Smooth muscle cell (in vitro differentiated cells): ENCODE results near the gene RNF166. TPM values are rescaled to one million over a fixed set of nuclear protein-coding genes. Genes with fewer than 3 reads are reported as not detected.

Experiments
- DNase-seq: peaks from one replicate; lab custom pipeline; 2025; ENCODE audit not compliant: unreplicated experiment; lab: John Stamatoyannopoulos, UW
- H2AFZ ChIP-seq: fragments of 200-600 bp; sonication (generic); 2 replicates; pipeline ENCODE4 v1.6.0; 2016; ENCODE audit warnings: antibody characterized with exemption, low read depth, mild to moderate bottlenecking
- H3F3A ChIP-seq: fragments of 200-600 bp; sonication (generic); 2 replicates; pipeline ENCODE4 v1.6.0; 2017; ENCODE audit warnings: antibody characterized with exemption, low read depth
- H3K27ac ChIP-seq: fragments of 200-600 bp; sonication (generic); 2 replicates; pipeline ENCODE4 v1.5.1; 2016; ENCODE audit warnings: low read depth, mild to moderate bottlenecking
- H3K27me3 ChIP-seq: fragments of 200-600 bp; sonication (generic); 2 replicates; pipeline ENCODE4 v1.6.1; 2016; ENCODE audit warnings: low read depth, mild to moderate bottlenecking
- H3K36me3 ChIP-seq: fragments of 200-600 bp; sonication (generic); 2 replicates; pipeline ENCODE4 v1.5.1; 2016; ENCODE audit warnings: low read depth
- H3K4me1 ChIP-seq: fragments of 200-600 bp; sonication (generic); 2 replicates; pipeline ENCODE4 v1.5.1; 2016; ENCODE audit warnings: low read depth
- H3K4me2 ChIP-seq: fragments of 200-600 bp; sonication (generic); 2 replicates; pipeline ENCODE4 v1.6.0; 2016; ENCODE audit warnings: mild to moderate bottlenecking
- H3K4me3 ChIP-seq: fragments of 200-600 bp; sonication (generic); 2 replicates; pipeline ENCODE4 v1.5.1; 2016; ENCODE audit warnings: mild to moderate bottlenecking
- H3K79me2 ChIP-seq: fragments of 200-600 bp; sonication (generic); 2 replicates; pipeline ENCODE4 v1.6.0; 2016; ENCODE audit warnings: low read depth, mild to moderate bottlenecking
- H3K9ac ChIP-seq: fragments of 200-600 bp; sonication (generic); 2 replicates; pipeline ENCODE4 v1.6.0; 2016; ENCODE audit warnings: low read depth
- H3K9me3 ChIP-seq: fragments of 200-600 bp; sonication (generic); replicated peaks from 2 replicates; pipeline ENCODE4 v1.5.1; 2016; ENCODE audit warnings: low read depth
- H4K20me1 ChIP-seq: fragments of 200-600 bp; sonication (generic); 2 replicates; pipeline ENCODE4 v1.6.0; 2016; ENCODE audit warnings: low read depth
- WGBS: methylation state at CpG from one replicate; pipeline ENCODE4 v1.1.7; 2016; ENCODE audit warnings: low lambda C conversion rate; 5-methylcytosine and 5-hydroxymethylcytosine counted together
- polyA plus RNA-seq: library from polyadenylated mRNA; unstranded; fragments of >200 nt; fragmentation: Nextera tagmentation; extraction: Ambion mirVana; gene quantifications from 2 replicates; pipeline ENCODE4 v1.2.1, GENCODE V29; 2016
- total RNA-seq: library from RNA; depleted of rRNA; stranded (reverse); fragments of >200 nt; gene quantifications from 2 replicates; pipeline ENCODE4 v1.2.3, GENCODE V29; 2014
- TF ChIP-seq, protein P1 (sequence below): fragments of 200-600 bp; sonication (generic); IDR thresholded peaks from 2 replicates; pipeline ENCODE4 v1.5.1; 2017; ENCODE audit warnings: borderline replicate concordance, mild to moderate bottlenecking, antibody characterized with exemption; ENCODE audit not compliant: insufficient read depth, poor library complexity, severe bottlenecking

RNF166 gene
- total and polyA plus RNA-seq, 2 experiments from 2014 or later: 10.1 to 17.3 TPM

DNA sequence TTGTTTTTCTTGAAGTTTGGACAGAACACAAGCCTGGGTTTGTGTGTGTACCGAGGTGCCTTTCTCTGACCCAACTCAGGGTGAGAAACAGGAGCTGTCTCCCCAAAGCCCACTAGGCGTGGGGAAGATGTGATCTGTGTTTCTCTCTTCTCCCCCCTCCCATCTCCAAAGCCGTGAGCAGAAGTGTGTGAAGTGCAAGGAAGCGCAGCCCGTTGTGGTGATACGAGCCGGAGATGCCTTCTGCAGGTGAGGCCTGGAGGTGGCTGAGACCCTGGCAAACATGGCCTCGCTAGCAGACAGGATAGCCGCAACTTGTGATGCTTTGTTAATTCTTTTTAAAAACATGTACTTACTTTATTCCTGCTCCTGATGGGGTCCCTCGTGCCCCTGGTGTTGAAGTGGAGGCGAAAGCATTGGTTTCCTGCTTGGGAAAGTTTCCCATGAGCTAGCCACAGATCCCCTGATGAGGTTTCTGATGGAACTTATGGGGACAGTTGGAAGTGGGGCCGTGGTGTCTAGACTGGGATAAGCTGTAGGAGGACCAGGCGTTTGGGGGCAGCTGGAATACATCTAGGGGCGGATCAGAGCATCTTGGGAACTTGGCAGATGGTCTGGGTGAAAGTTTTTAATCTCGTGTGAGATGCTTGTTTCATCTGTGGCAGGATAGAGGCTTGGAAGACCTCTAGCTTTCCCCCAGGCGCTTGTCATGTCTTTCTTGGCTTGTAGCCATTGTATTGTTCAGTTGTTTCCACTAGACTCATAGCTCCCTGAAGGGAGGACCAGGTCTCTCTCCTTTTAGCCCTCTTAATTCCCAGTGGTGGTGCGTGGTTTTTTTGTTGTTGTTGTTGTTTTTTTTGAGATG is 988 bp upstream of the RNF166 start:
- no peaks in the 10 kb centered on the region for H3K36me3 ChIP-seq
- H3F3A ChIP-seq: no peaks in the 10 kb centered on the region
- no peak for DNase-seq
- H3K27ac ChIP-seq: peak overlapping the region; percentile 68
- TF ChIP-seq, protein P1, sequence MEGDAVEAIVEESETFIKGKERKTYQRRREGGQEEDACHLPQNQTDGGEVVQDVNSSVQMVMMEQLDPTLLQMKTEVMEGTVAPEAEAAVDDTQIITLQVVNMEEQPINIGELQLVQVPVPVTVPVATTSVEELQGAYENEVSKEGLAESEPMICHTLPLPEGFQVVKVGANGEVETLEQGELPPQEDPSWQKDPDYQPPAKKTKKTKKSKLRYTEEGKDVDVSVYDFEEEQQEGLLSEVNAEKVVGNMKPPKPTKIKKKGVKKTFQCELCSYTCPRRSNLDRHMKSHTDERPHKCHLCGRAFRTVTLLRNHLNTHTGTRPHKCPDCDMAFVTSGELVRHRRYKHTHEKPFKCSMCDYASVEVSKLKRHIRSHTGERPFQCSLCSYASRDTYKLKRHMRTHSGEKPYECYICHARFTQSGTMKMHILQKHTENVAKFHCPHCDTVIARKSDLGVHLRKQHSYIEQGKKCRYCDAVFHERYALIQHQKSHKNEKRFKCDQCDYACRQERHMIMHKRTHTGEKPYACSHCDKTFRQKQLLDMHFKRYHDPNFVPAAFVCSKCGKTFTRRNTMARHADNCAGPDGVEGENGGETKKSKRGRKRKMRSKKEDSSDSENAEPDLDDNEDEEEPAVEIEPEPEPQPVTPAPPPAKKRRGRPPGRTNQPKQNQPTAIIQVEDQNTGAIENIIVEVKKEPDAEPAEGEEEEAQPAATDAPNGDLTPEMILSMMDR: no peak
- no peaks in the 10 kb centered on the region for H3K27me3 ChIP-seq
- H3K4me3 ChIP-seq: peak overlapping the region; percentile 100
- H3K9me3 ChIP-seq: no peaks in the 10 kb centered on the region
- H3K4me1 ChIP-seq: peaks cover 7% of the 10 kb centered on the region
- H4K20me1 ChIP-seq: peaks cover 2% of the 10 kb centered on the region
- WGBS: 62% methylated on average over 17 of the region's 17 CpGs
- no peak overlapping the region for H2AFZ ChIP-seq
- H3K4me2 ChIP-seq: peak overlapping the region; percentile 100
- H3K79me2 ChIP-seq: peaks cover 30% of the 10 kb centered on the region
- H3K9ac ChIP-seq: peak overlapping the region; percentile 96

DNA sequence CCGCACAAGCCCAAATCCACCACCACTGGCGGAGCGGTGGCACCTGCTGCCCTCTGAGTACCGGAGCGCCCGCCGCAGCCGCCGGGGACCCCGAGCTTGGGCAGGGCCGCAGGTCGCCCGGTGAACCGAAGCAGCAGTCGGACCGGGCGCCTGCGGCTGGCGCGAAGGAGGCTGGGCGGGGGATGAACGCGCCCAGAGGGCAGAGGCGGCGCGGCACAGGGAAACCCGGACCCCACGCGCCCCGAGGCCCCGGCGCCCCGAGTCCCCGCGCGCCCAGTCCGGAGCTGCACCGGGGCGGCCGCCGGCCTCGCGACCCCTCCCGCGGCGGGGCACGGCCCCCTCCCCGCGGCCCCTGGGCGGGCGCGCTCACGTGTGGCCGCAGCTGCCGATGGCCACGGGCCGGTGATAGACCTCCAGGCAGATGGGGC is 393 bp downstream of the RNF166 start:
- TF ChIP-seq, protein P1: no peak
- no peak for DNase-seq
- no peaks in the 10 kb centered on the region for H3K9me3 ChIP-seq
- no peaks in the 10 kb centered on the region for H3K36me3 ChIP-seq
- no peaks in the 10 kb centered on the region for H4K20me1 ChIP-seq
- H3K9ac ChIP-seq: peak overlapping the region; percentile 51
- H3K4me3 ChIP-seq: peak overlapping the region; percentile 100
- peak overlapping the region; percentile 100 for H3K4me2 ChIP-seq
- 4% methylated on average over 28 of the region's 57 CpGs for WGBS
- no peaks in the 10 kb centered on the region for H3K27me3 ChIP-seq
- H3F3A ChIP-seq: no peaks in the 10 kb centered on the region
- peak overlapping the region; percentile 58 for H2AFZ ChIP-seq
- H3K79me2 ChIP-seq: peaks cover 30% of the 10 kb centered on the region
- peaks cover 7% of the 10 kb centered on the region for H3K4me1 ChIP-seq
- H3K27ac ChIP-seq: no peak overlapping the region

DNA sequence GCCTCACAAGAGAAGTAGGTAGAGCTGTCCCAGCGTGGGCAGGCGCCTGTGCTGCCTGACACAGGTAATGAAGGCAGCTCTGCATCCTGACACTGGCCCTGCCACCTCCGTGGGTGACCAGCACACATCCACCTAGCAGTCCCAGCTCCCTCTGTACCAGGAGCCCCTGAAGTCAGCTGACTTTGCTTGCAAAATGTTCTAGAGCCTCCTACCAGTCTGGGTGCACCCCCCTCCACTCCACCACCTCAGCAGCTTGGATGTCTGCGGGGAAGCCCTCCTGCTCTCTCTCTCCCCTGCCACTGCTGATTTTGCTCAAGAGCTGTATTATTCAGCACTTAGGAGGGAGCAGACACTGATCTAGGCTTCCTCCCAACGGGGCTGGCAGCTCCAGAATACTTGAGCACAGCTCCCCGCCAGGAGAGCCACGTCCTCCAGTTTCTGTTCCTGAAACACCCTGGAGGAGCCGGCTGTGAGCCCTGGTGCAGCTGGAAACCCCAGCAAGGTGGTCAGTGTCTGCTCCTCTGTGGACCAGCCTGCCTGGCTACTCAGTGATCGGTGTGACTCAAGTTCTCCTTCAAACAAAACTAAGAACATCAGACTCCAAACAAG is 1.0 kb downstream of the RNF166 start:
- peaks cover 7% of the 10 kb centered on the region for H3K4me1 ChIP-seq
- H3K4me3 ChIP-seq: peak overlapping the region; percentile 100
- no peaks in the 10 kb centered on the region for H3K9me3 ChIP-seq
- 68% methylated on average over 9 of the region's 9 CpGs for WGBS
- H3K4me2 ChIP-seq: peak overlapping the region; percentile 100
- peak overlapping the region; percentile 58 for H2AFZ ChIP-seq
- no peaks in the 10 kb centered on the region for H3F3A ChIP-seq
- H3K9ac ChIP-seq: peak overlapping the region; percentile 51
- no peaks in the 10 kb centered on the region for H4K20me1 ChIP-seq
- no peaks in the 10 kb centered on the region for H3K27me3 ChIP-seq
- H3K36me3 ChIP-seq: no peaks in the 10 kb centered on the region
- no peak overlapping the region for H3K27ac ChIP-seq
- no peak for DNase-seq
- TF ChIP-seq, protein P1: no peak
- peaks cover 30% of the 10 kb centered on the region for H3K79me2 ChIP-seq
